ENCODE measurements around the gene TAF3.

DNA sequence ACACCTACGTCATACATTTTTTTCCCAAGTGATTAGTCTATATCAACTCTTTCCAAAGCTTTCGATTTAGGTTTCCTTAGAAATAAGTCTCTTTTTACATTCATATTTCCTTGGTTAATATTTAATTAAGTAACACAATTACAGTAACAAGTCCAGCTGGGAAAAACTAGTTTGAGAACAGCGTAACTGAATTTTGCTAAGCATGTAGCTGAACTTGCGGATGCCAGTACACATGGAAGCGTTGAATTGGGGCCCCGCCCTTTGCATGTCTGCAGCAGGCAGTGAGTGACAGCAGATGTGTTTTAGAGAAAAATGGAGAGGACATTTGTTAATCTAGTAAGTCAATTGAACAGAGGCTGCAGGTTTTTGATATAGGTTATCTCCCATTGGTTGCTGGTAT, 72.5 kb downstream of the TAF3 start:
- TF ChIP-seq, protein P1, sequence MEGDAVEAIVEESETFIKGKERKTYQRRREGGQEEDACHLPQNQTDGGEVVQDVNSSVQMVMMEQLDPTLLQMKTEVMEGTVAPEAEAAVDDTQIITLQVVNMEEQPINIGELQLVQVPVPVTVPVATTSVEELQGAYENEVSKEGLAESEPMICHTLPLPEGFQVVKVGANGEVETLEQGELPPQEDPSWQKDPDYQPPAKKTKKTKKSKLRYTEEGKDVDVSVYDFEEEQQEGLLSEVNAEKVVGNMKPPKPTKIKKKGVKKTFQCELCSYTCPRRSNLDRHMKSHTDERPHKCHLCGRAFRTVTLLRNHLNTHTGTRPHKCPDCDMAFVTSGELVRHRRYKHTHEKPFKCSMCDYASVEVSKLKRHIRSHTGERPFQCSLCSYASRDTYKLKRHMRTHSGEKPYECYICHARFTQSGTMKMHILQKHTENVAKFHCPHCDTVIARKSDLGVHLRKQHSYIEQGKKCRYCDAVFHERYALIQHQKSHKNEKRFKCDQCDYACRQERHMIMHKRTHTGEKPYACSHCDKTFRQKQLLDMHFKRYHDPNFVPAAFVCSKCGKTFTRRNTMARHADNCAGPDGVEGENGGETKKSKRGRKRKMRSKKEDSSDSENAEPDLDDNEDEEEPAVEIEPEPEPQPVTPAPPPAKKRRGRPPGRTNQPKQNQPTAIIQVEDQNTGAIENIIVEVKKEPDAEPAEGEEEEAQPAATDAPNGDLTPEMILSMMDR (IDR thresholded peaks at IDR 0.05): no peak
- TF ChIP-seq EP300 (IDR thresholded peaks at IDR 0.05; ENCODE audit: borderline replicate concordance in 1 of 2, low read depth in 1 of 2, low read length in 1 of 2) (no peak), ELF1 (IDR thresholded peaks at IDR 0.05) (no peak), FOXJ3 (CRISPR knock-in tag; IDR thresholded peaks at IDR 0.05) (no peak), MXI1 (IDR thresholded peaks at IDR 0.05; ENCODE audit: low read depth, low read length) (no peak), EZH2phosphoT487 (IDR thresholded peaks at IDR 0.05; ENCODE audit: borderline replicate concordance, low read depth) (no peak), JUND (IDR thresholded peaks at IDR 0.05) (no peak), POLR2AphosphoS5 (IDR thresholded peaks at IDR 0.05; ENCODE audit: low read depth, low read length) (no peak), RAD21 (IDR thresholded peaks at IDR 0.05; ENCODE audit: low read length) (no peak), CHD2 (IDR thresholded peaks at IDR 0.05; ENCODE audit: low read length, partially characterized antibody) (no peak), SIN3A (IDR thresholded peaks at IDR 0.05; ENCODE audit: borderline replicate concordance, low read depth, low read length) (no peak)
- TF ChIP-seq, protein P2, sequence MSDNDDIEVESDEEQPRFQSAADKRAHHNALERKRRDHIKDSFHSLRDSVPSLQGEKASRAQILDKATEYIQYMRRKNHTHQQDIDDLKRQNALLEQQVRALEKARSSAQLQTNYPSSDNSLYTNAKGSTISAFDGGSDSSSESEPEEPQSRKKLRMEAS (IDR thresholded peaks at IDR 0.05; ENCODE audit: low read depth): no peak
- TF ChIP-seq, protein P3, sequence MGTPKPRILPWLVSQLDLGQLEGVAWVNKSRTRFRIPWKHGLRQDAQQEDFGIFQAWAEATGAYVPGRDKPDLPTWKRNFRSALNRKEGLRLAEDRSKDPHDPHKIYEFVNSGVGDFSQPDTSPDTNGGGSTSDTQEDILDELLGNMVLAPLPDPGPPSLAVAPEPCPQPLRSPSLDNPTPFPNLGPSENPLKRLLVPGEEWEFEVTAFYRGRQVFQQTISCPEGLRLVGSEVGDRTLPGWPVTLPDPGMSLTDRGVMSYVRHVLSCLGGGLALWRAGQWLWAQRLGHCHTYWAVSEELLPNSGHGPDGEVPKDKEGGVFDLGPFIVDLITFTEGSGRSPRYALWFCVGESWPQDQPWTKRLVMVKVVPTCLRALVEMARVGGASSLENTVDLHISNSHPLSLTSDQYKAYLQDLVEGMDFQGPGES (IDR thresholded peaks at IDR 0.05; ENCODE audit: low read depth, low read length): no peak
